Thyroid gland (tissue), 4 donors: ENCODE measurements around the gene PLIN1. TPM values are rescaled to one million over a fixed set of nuclear protein-coding genes. Genes with fewer than 3 reads are reported as not detected.
A peak's percentile ranks its signal among the peaks of the same experiment; 100 is the strongest.

Experiments
- DNase-seq, 2 donors: peaks; one replicate each; pipeline ENCODE4 v3.0.0-alpha.2; 2019
- H3K27ac ChIP-seq, 3 donors: fragments of 200-600 bp; sonication (generic); 1 replicate in 2 of 3; 2 replicates in 1 of 3; pipeline ENCODE4 v1.5.1; 2016 to 2019; ENCODE audit warnings: mild to moderate bottlenecking in 1 of 3, moderate library complexity in 1 of 3
- H3K27me3 ChIP-seq: fragments of 200-600 bp; sonication (generic); one replicate; pipeline ENCODE4 v1.5.1; 2019
- H3K36me3 ChIP-seq, 2 donors: fragments of 200-600 bp; sonication (generic); one replicate each; pipeline ENCODE4 v1.5.1; 2016 to 2019
- H3K4me1 ChIP-seq, 2 donors: fragments of 200-600 bp; sonication (generic); one replicate each; pipeline ENCODE4 v1.5.1; 2017 to 2019
- H3K4me3 ChIP-seq, 3 donors: fragments of 200-600 bp; sonication (generic); replicated peaks in 1 of 3; 1 replicate in 2 of 3; 2 replicates in 1 of 3; pipeline ENCODE4 v1.5.1; 2016; ENCODE audit warnings: mild to moderate bottlenecking in 1 of 3
- H3K9me3 ChIP-seq: fragments of 200-600 bp; sonication (generic); one replicate; pipeline ENCODE4 v1.5.1; 2017
- CTCF ChIP-seq, 6 experiments: fragments of 200-600 bp in 3 of 6; fragments of 450-650 bp in 3 of 6; sonication (generic) in 3 of 6; IDR thresholded peaks; one replicate each; pipeline ENCODE4 v1.5.1; 2016 to 2019; ENCODE audit warnings: antibody characterized with exemption in 6 of 6, mild to moderate bottlenecking in 2 of 6, inconsistent platforms in 1 of 6, moderate library complexity in 1 of 6
- POLR2A ChIP-seq, 2 donors: fragments of 450-650 bp; IDR thresholded peaks; one replicate each; pipeline ENCODE4 v1.6.1; 2017; ENCODE audit warnings: antibody characterized with exemption in 2 of 2, mild to moderate bottlenecking in 2 of 2, moderate library complexity in 1 of 2
- WGBS, 2 donors: methylation state at CpG; one replicate each; pipeline ENCODE4 v1.1.5; 2017; 5-methylcytosine and 5-hydroxymethylcytosine counted together
- intact Hi-C: fragments of 100-400 bp; cut with DNase I; formaldehyde crosslinking; loops from one replicate; pipeline ENCODE4 v1.15.1; 2023
- total RNA-seq, 4 donors: library from RNA; depleted of rRNA; stranded (reverse); fragments of >200 nt; gene quantifications; one replicate each; pipeline ENCODE4 v1.2.3, GENCODE V29; 2016

The PLIN1 gene
- 1 to 10 TPM; 3.3 to 9.9 (median 6.0) TPM for total RNA-seq

GRCh38 chr15:89679212-89679611, at the start of gene PLIN1:
Gene PLIN1 (minus strand): TSS chr15:89679367. CDS start chr15:89677489, 1,878 bp downstream.
- Histone ChIP-seq H3K27ac (peak within 1 kb of the TSS in 2 of 3 donors; percentile 59 to 86), H3K36me3 (no peaks in the 10 kb centered on the region), H3K4me1 (peaks cover 23 to 33% of the 10 kb centered on the region in 2 donors), H3K4me3 (no peak within 1 kb of the TSS), H3K27me3 (no peaks in the 10 kb centered on the region), H3K9me3 (no peaks in the 10 kb centered on the region)
- intact Hi-C loops: no loop called here
- peak; percentile 19 to 31 for DNase-seq
- TF ChIP-seq CTCF (IDR thresholded peaks at IDR 0.05) (no peak), POLR2A (IDR thresholded peaks at IDR 0.05) (no peak)
- WGBS, 2 donors: 96 to 97% methylated on average over 2 of the region's 2 CpGs

GRCh38 chr15:89728254-89728653, 49.1 kb upstream of the PLIN1 start:
- no peaks in the 10 kb centered on the region for H3K4me1 ChIP-seq
- intact Hi-C loops: no loop called here
- no peak for DNase-seq
- WGBS, 2 donors: 77 to 82% methylated on average over 2 of the region's 2 CpGs
- no peak overlapping the region for H3K27ac ChIP-seq
- no peaks in the 10 kb centered on the region for H3K9me3 ChIP-seq
- H3K36me3 ChIP-seq: no peaks in the 10 kb centered on the region
- H3K4me3 ChIP-seq: no peak overlapping the region
- no peaks in the 10 kb centered on the region for H3K27me3 ChIP-seq
- no peak for TF ChIP-seq POLR2A (IDR thresholded peaks at IDR 0.05)
- TF ChIP-seq CTCF (IDR thresholded peaks at IDR 0.05): no peak

GRCh38 chr15:89725064-89725463, 45.9 kb upstream of the PLIN1 start:
- no peaks in the 10 kb centered on the region for H3K4me1 ChIP-seq
- H3K36me3 ChIP-seq: no peaks in the 10 kb centered on the region
- H3K27me3 ChIP-seq: no peaks in the 10 kb centered on the region
- WGBS, 2 donors: 98 to 100% methylated on average over 1 of the region's 1 CpG
- H3K4me3 ChIP-seq: no peak overlapping the region
- TF ChIP-seq POLR2A (IDR thresholded peaks at IDR 0.05) (no peak), CTCF (IDR thresholded peaks at IDR 0.05) (no peak)
- intact Hi-C loops: no loop called here
- no peak overlapping the region for H3K27ac ChIP-seq
- DNase-seq: no peak
- H3K9me3 ChIP-seq: no peaks in the 10 kb centered on the region

- 100% methylated on average over 1 of the region's 1 CpG for WGBS, 2 donors
- intact Hi-C loops: no loop called here
- Histone ChIP-seq H3K27me3 (no peaks in the 10 kb centered on the region), H3K4me3 (no peak overlapping the region), H3K4me1 (no peaks in the 10 kb centered on the region), H3K27ac (no peak overlapping the region), H3K9me3 (no peaks in the 10 kb centered on the region), H3K36me3 (no peaks in the 10 kb centered on the region)
- DNase-seq: no peak
- TF ChIP-seq POLR2A (IDR thresholded peaks at IDR 0.05) (no peak), CTCF (IDR thresholded peaks at IDR 0.05) (no peak)
These were observed 45.5 kb upstream of the PLIN1 start for GRCh38 chr15:89724621-89725020.

- H3K4me3 ChIP-seq: no peak overlapping the region
- TF ChIP-seq POLR2A (IDR thresholded peaks at IDR 0.05) (no peak), CTCF (IDR thresholded peaks at IDR 0.05) (no peak)
- H3K27ac ChIP-seq: no peak overlapping the region
- no peaks in the 10 kb centered on the region for H3K27me3 ChIP-seq
- intact Hi-C loops: no loop called here
- H3K4me1 ChIP-seq: no peaks in the 10 kb centered on the region
- no peak for DNase-seq
- 80 to 94% methylated on average over 3 of the region's 3 CpGs for WGBS, 2 donors
- no peaks in the 10 kb centered on the region for H3K36me3 ChIP-seq
- H3K9me3 ChIP-seq: no peaks in the 10 kb centered on the region
These were observed 43.9 kb upstream of the PLIN1 start for GRCh38 chr15:89723031-89723430.
